Pulmonary artery endothelial cell (primary cell): ENCODE data around the gene DCAF17. TPM values are rescaled to one million over a fixed set of nuclear protein-coding genes. Genes with fewer than 3 reads are reported as not detected.
"Not testable (repeated sequence)": the region's sequence is repeated elsewhere in the genome, so short reads cannot be mapped to it uniquely, and the experiment has no call there.

Experiments
- DNase-seq: peaks from one replicate; pipeline ENCODE4 v3.0.0-alpha.2; 2011; ENCODE audit warnings: low read depth, low spot score
- total RNA-seq: library from RNA; depleted of rRNA; stranded (reverse); fragments of >200 nt; gene quantifications from 2 replicates; pipeline ENCODE4 v1.2.3, GENCODE V29; 2014

The DCAF17 gene
- total RNA-seq, 1 donor from 2014 or later = 15.6 TPM

- DNase-seq = no peak
These were observed 18.7 kb downstream of the DCAF17 start for GRCh38 chr2:171452773-171453172.

- DNase-seq = no peak
These were observed 25.5 kb downstream of the DCAF17 start for GRCh38 chr2:171459498-171459897.

- DNase-seq = no peak
These were observed 26.5 kb downstream of the DCAF17 start for GRCh38 chr2:171460537-171460936.

- DNase-seq = no peak
These were observed 35.1 kb downstream of the DCAF17 start for GRCh38 chr2:171469176-171469575.

GRCh38 chr2:171470129-171470528 is 36.1 kb downstream of the DCAF17 start:
- no peak for DNase-seq

GRCh38 chr2:171475979-171476378 is 42.0 kb downstream of the DCAF17 start:
- DNase-seq = no peak

GRCh38 chr2:171478345-171478744 is 44.3 kb downstream of the DCAF17 start:
- peak; percentile 39 for DNase-seq

GRCh38 chr2:171479154-171479814 is 45.3 kb downstream of the DCAF17 start:
- DNase-seq = no peak

- no peak for DNase-seq
These were observed 46.9 kb downstream of the DCAF17 start for GRCh38 chr2:171480908-171481307.

GRCh38 chr2:171482308-171482707 is 48.3 kb downstream of the DCAF17 start:
- DNase-seq = no peak

- no peak for DNase-seq
These were observed 48.9 kb downstream of the DCAF17 start for GRCh38 chr2:171482877-171483276.

GRCh38 chr2:171483793-171484192 is 49.8 kb downstream of the DCAF17 start:
- DNase-seq = no peak

GRCh38 chr2:171485116-171485515 is 51.1 kb downstream of the DCAF17 start:
- no peak for DNase-seq

GRCh38 chr2:171487201-171487600 is 53.2 kb downstream of the DCAF17 start:
- no peak for DNase-seq

GRCh38 chr2:171487803-171488259 is 53.8 kb downstream of the DCAF17 start:
- DNase-seq = no peak

GRCh38 chr2:171490577-171490976 is 56.6 kb downstream of the DCAF17 start:
- DNase-seq = no peak

GRCh38 chr2:171491292-171491691 is 57.3 kb downstream of the DCAF17 start:
- no peak for DNase-seq

- no peak for DNase-seq
These were observed 58.6 kb downstream of the DCAF17 start for GRCh38 chr2:171492664-171493063.

- DNase-seq = not testable (repeated sequence)
These were observed 63.6 kb downstream of the DCAF17 start for GRCh38 chr2:171497664-171498063.

- no peak for DNase-seq
These were observed 71.3 kb downstream of the DCAF17 start for GRCh38 chr2:171505374-171505773.

- DNase-seq = no peak
These were observed 76.1 kb downstream of the DCAF17 start for GRCh38 chr2:171509945-171510731.

- DNase-seq = no peak
These were observed 78.0 kb downstream of the DCAF17 start for GRCh38 chr2:171512014-171512413.

GRCh38 chr2:171512683-171513195 is 78.7 kb downstream of the DCAF17 start:
- DNase-seq = no peak
